Choroid plexus epithelial cell (primary cell): ENCODE measurements around the gene ERN1.

Source experiments
- DNase-seq: peaks from one replicate; pipeline ENCODE4 v3.0.0-alpha.2; 2010; ENCODE audit warnings: low read depth
- H3K4me3 ChIP-seq: 2 replicates; pipeline ENCODE4 v1.5.1; 2011; ENCODE audit warnings: low read depth, mild to moderate bottlenecking, control low read depth, low read length, moderate library complexity
- TF ChIP-seq, protein P1 (sequence below): conservative IDR thresholded peaks from 2 replicates; pipeline ENCODE4 v1.5.1; 2011; ENCODE audit warnings: low read depth, mild to moderate bottlenecking, control low read depth, inconsistent platforms, low read length, moderate library complexity

Gene ERN1

DNA sequence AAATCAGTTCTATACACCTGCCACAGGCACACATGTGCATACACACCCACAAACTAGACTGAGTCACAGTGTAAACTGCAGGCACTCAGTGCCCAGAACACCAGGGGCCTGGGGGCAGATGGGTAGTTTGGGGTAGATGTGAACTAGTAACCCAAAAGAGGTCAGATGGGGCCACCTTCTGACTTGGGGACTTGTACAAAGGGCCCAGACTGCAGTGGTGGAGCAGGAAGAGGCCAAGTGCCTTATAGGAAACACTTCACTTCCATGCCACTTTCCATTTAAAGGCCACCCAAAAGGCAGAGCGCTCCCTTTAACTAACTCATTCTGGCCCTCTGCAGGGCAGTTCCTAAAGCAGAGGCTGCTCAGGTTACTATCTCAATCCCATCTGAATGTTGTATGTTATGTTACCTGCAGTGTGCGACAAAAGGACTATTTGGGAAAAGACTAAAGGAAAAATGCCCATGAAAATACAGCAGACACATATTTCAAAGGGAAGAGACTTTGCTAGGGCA is 27.8 kb upstream of the ERN1 start:
- no peak overlapping the region for H3K4me3 ChIP-seq
- DNase-seq, result no peak
- TF ChIP-seq, protein P1, sequence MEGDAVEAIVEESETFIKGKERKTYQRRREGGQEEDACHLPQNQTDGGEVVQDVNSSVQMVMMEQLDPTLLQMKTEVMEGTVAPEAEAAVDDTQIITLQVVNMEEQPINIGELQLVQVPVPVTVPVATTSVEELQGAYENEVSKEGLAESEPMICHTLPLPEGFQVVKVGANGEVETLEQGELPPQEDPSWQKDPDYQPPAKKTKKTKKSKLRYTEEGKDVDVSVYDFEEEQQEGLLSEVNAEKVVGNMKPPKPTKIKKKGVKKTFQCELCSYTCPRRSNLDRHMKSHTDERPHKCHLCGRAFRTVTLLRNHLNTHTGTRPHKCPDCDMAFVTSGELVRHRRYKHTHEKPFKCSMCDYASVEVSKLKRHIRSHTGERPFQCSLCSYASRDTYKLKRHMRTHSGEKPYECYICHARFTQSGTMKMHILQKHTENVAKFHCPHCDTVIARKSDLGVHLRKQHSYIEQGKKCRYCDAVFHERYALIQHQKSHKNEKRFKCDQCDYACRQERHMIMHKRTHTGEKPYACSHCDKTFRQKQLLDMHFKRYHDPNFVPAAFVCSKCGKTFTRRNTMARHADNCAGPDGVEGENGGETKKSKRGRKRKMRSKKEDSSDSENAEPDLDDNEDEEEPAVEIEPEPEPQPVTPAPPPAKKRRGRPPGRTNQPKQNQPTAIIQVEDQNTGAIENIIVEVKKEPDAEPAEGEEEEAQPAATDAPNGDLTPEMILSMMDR, result no peak

DNA sequence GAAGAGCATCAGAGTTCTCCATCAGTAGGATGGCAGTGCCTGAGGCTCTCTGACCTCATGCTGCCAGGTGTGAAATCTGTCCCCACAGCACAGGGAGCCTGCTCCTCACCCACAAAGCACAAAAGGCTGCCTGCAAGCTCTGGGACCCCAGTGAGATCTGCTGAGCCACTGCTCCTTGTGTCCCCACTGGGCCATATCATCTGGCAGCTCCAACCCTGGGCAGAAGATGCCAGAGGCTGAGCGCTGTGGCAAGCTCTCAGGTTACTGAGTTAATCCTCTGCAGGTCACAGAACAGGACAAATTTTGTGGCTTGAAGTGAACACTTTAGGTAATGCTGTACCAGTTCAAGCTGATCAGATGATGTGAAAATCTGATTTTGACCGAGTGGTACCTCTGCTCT is 26.7 kb upstream of the ERN1 start:
- no peak for DNase-seq
- TF ChIP-seq, protein P1, result no peak
- H3K4me3 ChIP-seq, result no peak overlapping the region

DNA sequence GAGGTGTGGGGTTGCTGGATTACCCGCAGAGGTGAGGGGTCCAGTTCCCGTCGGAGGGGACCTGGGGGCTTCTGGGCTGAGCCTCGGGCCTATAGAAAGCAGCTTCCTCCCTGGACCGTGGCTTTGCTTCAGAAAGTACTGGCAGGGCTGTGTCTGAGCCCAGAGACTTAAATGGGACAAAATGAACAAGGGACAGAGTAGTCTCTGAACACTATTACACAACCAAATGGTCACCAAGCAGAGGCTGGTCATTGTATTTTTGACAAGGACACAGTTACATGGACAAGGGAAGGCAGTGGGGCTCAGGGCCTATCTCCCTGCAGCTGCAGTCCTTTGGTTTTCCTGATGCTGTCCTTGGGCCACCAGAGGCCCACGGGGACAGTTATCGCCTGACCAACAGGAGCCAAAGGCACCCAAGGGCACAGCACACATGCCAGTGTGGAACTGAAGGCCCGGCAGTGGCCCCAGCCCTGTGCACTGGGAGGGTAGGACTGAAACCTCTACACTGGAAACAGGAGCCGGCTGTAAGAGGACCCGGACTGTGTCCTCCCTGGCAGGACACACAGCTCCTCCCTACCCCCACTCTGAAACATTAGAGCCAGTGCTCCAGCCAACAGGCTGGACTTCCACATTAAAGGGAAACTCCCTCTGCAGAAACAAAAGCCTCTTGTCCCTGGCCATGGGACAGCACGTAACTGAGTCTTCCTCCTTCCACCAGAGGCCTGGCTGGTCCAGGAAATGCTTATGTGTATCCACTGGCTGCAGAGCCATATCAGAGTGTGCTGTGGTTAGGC is 26.0 kb upstream of the ERN1 start:
- no peak overlapping the region for H3K4me3 ChIP-seq
- DNase-seq, result peak; percentile 36
- TF ChIP-seq, protein P1, result peak; percentile 3

DNA sequence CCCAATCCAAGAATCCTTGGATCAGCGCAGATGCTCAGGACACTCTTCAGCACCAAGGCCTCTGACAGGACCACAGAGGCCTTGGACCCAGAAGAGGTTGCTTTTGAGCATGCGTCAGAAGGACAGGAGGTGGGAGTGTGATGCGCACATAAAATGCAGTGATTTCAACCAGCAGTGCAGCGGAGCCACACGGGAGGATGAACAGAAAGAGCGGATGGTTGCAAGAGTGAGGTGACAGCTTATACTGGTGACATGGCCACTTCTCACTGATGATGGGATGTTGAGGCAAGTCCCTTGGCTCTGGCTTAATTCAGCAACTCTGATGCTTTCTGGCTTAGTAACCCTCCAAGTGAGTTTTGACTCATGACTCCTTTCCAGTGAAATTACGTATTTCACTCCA is 25.2 kb upstream of the ERN1 start:
- TF ChIP-seq, protein P1, result no peak
- no peak for DNase-seq
- H3K4me3 ChIP-seq, result no peak overlapping the region

DNA sequence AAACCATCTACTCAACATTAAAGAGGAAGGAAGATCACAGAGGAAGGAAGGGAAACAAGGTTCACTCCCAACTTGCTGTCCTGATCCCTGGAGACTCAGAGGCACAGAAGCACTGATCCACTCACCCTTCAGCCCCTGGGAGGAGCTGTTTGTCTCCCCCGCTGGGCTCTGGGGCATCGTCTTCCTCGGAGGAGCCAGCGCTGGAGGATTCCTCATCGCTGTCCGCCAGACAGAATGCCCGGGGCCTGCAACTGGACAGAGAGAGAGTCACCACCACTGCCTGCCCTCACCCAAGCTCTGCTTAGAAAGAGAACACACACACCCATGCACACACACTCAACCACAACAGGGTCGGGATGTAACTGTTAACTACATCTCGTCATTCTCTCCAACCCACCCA is 24.8 kb upstream of the ERN1 start:
- TF ChIP-seq, protein P1, result peak; percentile 20

DNA sequence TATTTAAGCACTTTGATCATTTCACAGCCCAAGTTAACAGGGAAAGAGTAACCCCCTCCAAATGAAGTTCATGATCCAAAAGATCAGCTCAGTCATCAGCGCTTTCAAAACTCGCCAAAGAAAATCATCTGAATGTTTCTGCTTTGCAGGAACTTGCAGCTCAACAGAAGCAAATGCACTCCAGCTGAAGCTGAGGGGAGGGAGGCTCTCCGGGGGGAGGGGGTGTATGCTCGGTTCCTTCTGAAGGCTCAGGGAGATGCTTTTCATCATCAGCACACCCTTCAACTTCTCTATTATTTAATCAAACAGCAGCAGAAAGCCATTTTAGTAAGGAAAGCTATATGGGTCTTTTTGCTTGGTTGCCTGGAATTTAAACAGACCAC is 24.4 kb upstream of the ERN1 start:
- TF ChIP-seq, protein P1, result no peak
- DNase-seq, result no peak
- H3K4me3 ChIP-seq, result no peak overlapping the region

More for the DNA sequence above, 24.8 kb upstream of the ERN1 start:
- DNase-seq, result peak; percentile 13
- no peak overlapping the region for H3K4me3 ChIP-seq
